ENCODE data around the gene MYF6. TPM values are rescaled to one million over a fixed set of nuclear protein-coding genes. Genes with fewer than 3 reads are reported as not detected.

Gene MYF6
- polyA plus RNA-seq, 3 donors = 0.14 to 0.18 (median 0.17) TPM

- no peak for DNase-seq (ENCODE audit: low read depth in 3 of 3, low spot score in 2 of 3)
Observed at GRCh38 chr12:80749456-80749855, 42.0 kb downstream of the MYF6 start.

- no peak for DNase-seq (ENCODE audit: low read depth in 3 of 3, low spot score in 2 of 3)
Observed at GRCh38 chr12:80752464-80752863, 45.0 kb downstream of the MYF6 start.

- DNase-seq (ENCODE audit: low read depth in 3 of 3, low spot score in 2 of 3) = no peak
Observed at GRCh38 chr12:80754274-80754673, 46.8 kb downstream of the MYF6 start.

GRCh38 chr12:80756875-80757274 is 49.4 kb downstream of the MYF6 start:
- DNase-seq (ENCODE audit: low read depth in 3 of 3, low spot score in 2 of 3) = no peak

Other genes with a start within 250 kb of the MYF6 start
- under 1 TPM in 1 of 3 donors, not detected in 2; 0.14 TPM for gene MYF5, start 9.3 kb downstream of the MYF6 start, polyA plus RNA-seq (ENCODE audit: insufficient read length in 3 of 3)
- 10 to 100 TPM; 19.9 to 23.8 (median 20.3) TPM for gene LIN7A, start 230.3 kb downstream of the MYF6 start, polyA plus RNA-seq (ENCODE audit: insufficient read length in 3 of 3)